PC-3 (cell line): ENCODE measurements around the gene FSTL4.

Experiments used
- CTCF ChIP-seq: fragments of 300-600 bp; sonication (generic); conservative IDR thresholded peaks from 2 replicates; pipeline ENCODE4 v1.5.1; 2017; ENCODE audit warnings: antibody characterized with exemption, low read depth, mild to moderate bottlenecking, low read length
- EZH2 ChIP-seq: fragments of 300-600 bp; sonication (generic); IDR thresholded peaks from one replicate; pipeline ENCODE4 v1.6.1; 2017; ENCODE audit warnings: antibody characterized with exemption, mild to moderate bottlenecking, low read length; ENCODE audit not compliant: unreplicated experiment

- TF ChIP-seq EZH2 = no peak
- no peak for TF ChIP-seq CTCF
Observed at GRCh38 chr5:133595465-133595864, 16.9 kb downstream of the FSTL4 start.
